ENCODE results near the gene RPL28. TPM values are rescaled to one million over a fixed set of nuclear protein-coding genes. Genes with fewer than 3 reads are reported as not detected.
"Not testable (repeated sequence)": the region's sequence is repeated elsewhere in the genome, so short reads cannot be mapped to it uniquely, and the experiment has no call there.

RPL28 gene
- total RNA-seq, 1 experiment from 2014 or later = 836 TPM

- H3K4me2 ChIP-seq (ENCODE audit: low read length) = peak overlapping the region; percentile 97
- peak overlapping the region; percentile 95 for H3K9ac ChIP-seq (ENCODE audit: low read length)
- H3K4me1 ChIP-seq (ENCODE audit: insufficient read depth, low read length) = peaks cover 20% of the 10 kb centered on the region
- H3K9me3 ChIP-seq (ENCODE audit: low read length) = no peaks in the 10 kb centered on the region
- ChIA-PET POLR2A (ENCODE audit: unreplicated experiment) (interaction anchor here (0.5 to 1.1 kb wide), 2 partner anchors 16 to 345 kb away, joined by 3 to 14 read pairs; no protein-coding TSS in a partner anchor), CTCF (interaction anchor here (0.5 kb wide), 1 partner anchor 54 kb away, joined by 3 read pairs; no protein-coding TSS in a partner anchor)
- peaks cover 42% of the 10 kb centered on the region for H3K36me3 ChIP-seq (ENCODE audit: low read depth, low read length)
- H3K9me2 ChIP-seq (replicated peaks; ENCODE audit: low read length) = no peaks in the 10 kb centered on the region
- TF ChIP-seq EZH2 (IDR thresholded peaks at IDR 0.05; ENCODE audit: low read length, unreplicated experiment) = no peak
- TF ChIP-seq EZH2phosphoT487 (IDR thresholded peaks at IDR 0.05; ENCODE audit: borderline replicate concordance, low read length) = no peak
- no peak for TF ChIP-seq CTCF (conservative IDR thresholded peaks at IDR 0.05; ENCODE audit: low read depth, low read length)
- H3F3A ChIP-seq (ENCODE audit: low read length, unreplicated experiment) = peaks cover 10% of the 10 kb centered on the region
- intact Hi-C loops (cut with micrococcal nuclease) = no loop called here
- no peak overlapping the region for H2AFZ ChIP-seq (ENCODE audit: low read length)
- H3K27ac ChIP-seq (ENCODE audit: low read length) = peak overlapping the region; percentile 93
- BruUV-seq (replicated peaks) = TSS peak; percentile 60
- peaks cover 53% of the 10 kb centered on the region for H3K79me2 ChIP-seq (ENCODE audit: low read length)
- H4K20me1 ChIP-seq (ENCODE audit: low read length) = peaks cover 44% of the 10 kb centered on the region
- DNase-seq (no peak), ATAC-seq (peak; percentile 11)
- peak overlapping the region; percentile 79 for H3K4me3 ChIP-seq (ENCODE audit: low read length)
- H3K27me3 ChIP-seq (ENCODE audit: low read length) = no peaks in the 10 kb centered on the region
These were observed 21.3 kb downstream of the RPL28 start for GRCh38 chr19:55406826-55407549.

- DNase-seq; H3F3A ChIP-seq (ENCODE audit: low read length, unreplicated experiment); H3K9me2 ChIP-seq (replicated peaks; ENCODE audit: low read length); intact Hi-C loops (cut with micrococcal nuclease); H3K27me3 ChIP-seq (ENCODE audit: low read length); BruUV-seq (replicated peaks); H3K9me3 ChIP-seq (ENCODE audit: low read length); ATAC-seq: not testable (repeated sequence)
- peaks cover 39% of the 10 kb centered on the region for H4K20me1 ChIP-seq (ENCODE audit: low read length)
- H3K4me1 ChIP-seq (ENCODE audit: insufficient read depth, low read length) = peaks cover 20% of the 10 kb centered on the region
- H3K4me2 ChIP-seq (ENCODE audit: low read length) = peak within 1 kb of the TSS; percentile 97
- H3K9ac ChIP-seq (ENCODE audit: low read length) = peak within 1 kb of the TSS; percentile 95
- H2AFZ ChIP-seq (ENCODE audit: low read length) = peak within 1 kb of the TSS; percentile 74
- H3K4me3 ChIP-seq (ENCODE audit: low read length) = peak within 1 kb of the TSS; percentile 79
- peaks cover 37% of the 10 kb centered on the region for H3K36me3 ChIP-seq (ENCODE audit: low read depth, low read length)
- POLR2A ChIA-PET (ENCODE audit: unreplicated experiment) = interaction anchor here (0.6 to 1.1 kb wide), 4 partner anchors 16 to 77 kb away, joined by 4 to 14 read pairs (median 7); partner anchors contain the start of genes KMT5C and NAT14
- peaks cover 48% of the 10 kb centered on the region for H3K79me2 ChIP-seq (ENCODE audit: low read length)
- CTCF ChIA-PET = interaction anchor here (0.5 kb wide), 1 partner anchor 53 kb away, joined by 3 read pairs; no protein-coding TSS in a partner anchor
- H3K27ac ChIP-seq (ENCODE audit: low read length) = peak within 1 kb of the TSS; percentile 93
These were observed 21.7 kb downstream of the RPL28 start, which contains the start of gene UBE2S for GRCh38 chr19:55407550-55407799. Gene UBE2S (minus strand): TSS chr19:55407788. CDS start chr19:55407589, 199 bp downstream.

DNA sequence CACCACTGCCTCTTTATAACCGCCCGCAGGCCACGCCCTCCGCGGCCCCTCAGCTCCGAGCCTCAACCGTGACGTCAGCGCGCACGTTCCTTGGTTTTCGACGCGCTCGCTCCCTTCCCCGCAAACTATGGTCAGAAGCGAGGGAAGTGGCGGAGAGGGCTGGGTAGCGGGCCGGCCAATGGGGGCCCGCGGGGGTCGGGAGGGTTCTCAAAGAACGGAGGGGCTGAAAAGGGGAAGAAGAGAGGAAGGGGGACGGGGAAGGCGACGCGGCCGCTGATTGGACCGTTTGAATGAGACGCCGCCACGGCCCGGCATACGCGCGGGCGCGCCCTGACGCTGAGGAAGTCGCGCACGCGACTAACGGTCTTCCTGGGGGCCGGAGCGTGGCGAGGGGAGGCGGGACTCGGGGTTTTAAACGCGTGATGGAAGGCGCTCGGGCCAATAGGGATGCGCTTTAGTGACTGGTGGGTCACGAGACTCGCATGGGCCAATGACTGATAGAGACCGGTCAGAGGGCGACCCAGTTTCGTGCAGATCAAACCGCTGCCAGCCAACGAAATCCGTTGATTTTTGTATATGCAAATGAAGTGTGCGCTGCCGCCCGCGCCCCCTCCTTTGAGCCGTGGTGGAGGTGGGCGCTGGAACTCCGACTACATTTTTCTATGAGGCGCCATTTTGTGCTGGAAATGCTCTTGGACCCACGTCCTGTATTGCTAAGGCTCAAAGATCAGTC is 22.2 kb downstream of the RPL28 start:
- no TSS peak for BruUV-seq (replicated peaks)
- H3K27me3 ChIP-seq (ENCODE audit: low read length) = no peaks in the 10 kb centered on the region

More for the DNA sequence above, 22.2 kb downstream of the RPL28 start:
- Histone ChIP-seq H3K9me2 (replicated peaks; ENCODE audit: low read length) (no peaks in the 10 kb centered on the region), H3K9ac (ENCODE audit: low read length) (peak overlapping the region; percentile 95), H3K27ac (ENCODE audit: low read length) (peak overlapping the region; percentile 93), H2AFZ (ENCODE audit: low read length) (peak overlapping the region; percentile 74), H3K79me2 (ENCODE audit: low read length) (peaks cover 43% of the 10 kb centered on the region), H3K9me3 (ENCODE audit: low read length) (no peaks in the 10 kb centered on the region), H3K4me2 (ENCODE audit: low read length) (peak overlapping the region; percentile 97), H3K4me3 (ENCODE audit: low read length) (peak overlapping the region; percentile 79), H3F3A (ENCODE audit: low read length, unreplicated experiment) (peaks cover 2% of the 10 kb centered on the region), H3K36me3 (ENCODE audit: low read depth, low read length) (peaks cover 32% of the 10 kb centered on the region), H3K4me1 (ENCODE audit: insufficient read depth, low read length) (peaks cover 20% of the 10 kb centered on the region), H4K20me1 (ENCODE audit: low read length) (peaks cover 34% of the 10 kb centered on the region)
- CTCF ChIA-PET = interaction anchor here (0.5 kb wide), 1 partner anchor 53 kb away, joined by 3 read pairs; no protein-coding TSS in a partner anchor
- POLR2A ChIA-PET (ENCODE audit: unreplicated experiment) = interaction anchor here (0.6 to 1.1 kb wide), 4 partner anchors 17 to 77 kb away, joined by 4 to 14 read pairs (median 7); partner anchors contain the start of genes KMT5C and NAT14
- intact Hi-C loops (cut with micrococcal nuclease) = no loop called here
- DNase-seq (peak; percentile 99), ATAC-seq (peak; percentile 93)
- no peak for TF ChIP-seq EZH2phosphoT487 (IDR thresholded peaks at IDR 0.05; ENCODE audit: borderline replicate concordance, low read length)
- TF ChIP-seq CTCF (conservative IDR thresholded peaks at IDR 0.05; ENCODE audit: low read depth, low read length) = no peak
- no peak for TF ChIP-seq EZH2 (IDR thresholded peaks at IDR 0.05; ENCODE audit: low read length, unreplicated experiment)
